Upper lobe of left lung (tissue), 6 donors: ENCODE measurements around the gene SND1. TPM values are rescaled to one million over a fixed set of nuclear protein-coding genes. Genes with fewer than 3 reads are reported as not detected.

Experiments used
- ATAC-seq, 2 donors: fragments of 200-7000 bp; cut with Tn5 transposase; one replicate each; pipeline ENCODE4 v1.9.1; 2022; ENCODE audit warnings: mild to moderate bottlenecking in 2 of 2, moderate library complexity in 2 of 2; ENCODE audit not compliant: low FRiP score in 2 of 2
- DNase-seq, 2 donors: peaks; one replicate each; pipeline ENCODE4 v3.0.0-alpha.2; 2019 to 2020
- H3K27ac ChIP-seq, 4 donors: fragments of 200-600 bp; sonication (generic); one replicate each; pipeline ENCODE4 v1.5.1; 2016 to 2019
- H3K27me3 ChIP-seq, 4 donors: fragments of 200-600 bp; sonication (generic); one replicate each; pipeline ENCODE4 v1.5.1; 2017 to 2019
- H3K36me3 ChIP-seq, 4 donors: fragments of 200-600 bp; sonication (generic); one replicate each; pipeline ENCODE4 v1.5.1; 2016 to 2019
- H3K4me1 ChIP-seq, 4 donors: fragments of 200-600 bp; sonication (generic); one replicate each; pipeline ENCODE4 v1.5.1; 2018 to 2019
- H3K4me3 ChIP-seq, 4 donors: fragments of 200-600 bp; sonication (generic); one replicate each; pipeline ENCODE4 v1.5.1; 2017 to 2019; ENCODE audit warnings: mild to moderate bottlenecking in 2 of 4, moderate library complexity in 1 of 4
- H3K9me3 ChIP-seq, 4 donors: fragments of 200-600 bp; sonication (generic); one replicate each; pipeline ENCODE4 v1.5.1; 2018 to 2019
- EP300 ChIP-seq, 4 donors: sonication (generic); formaldehyde crosslinking; IDR thresholded peaks; one replicate each; pipeline ENCODE4 v1.5.1; 2017; ENCODE audit warnings: antibody characterized with exemption in 4 of 4, control low read depth in 2 of 4
- POLR2A ChIP-seq, 4 donors: fragments of 450-650 bp; IDR thresholded peaks; one replicate each; pipeline ENCODE4 v1.5.1; 2016 to 2017; ENCODE audit warnings: antibody characterized with exemption in 4 of 4, mild to moderate bottlenecking in 2 of 4
- POLR2AphosphoS5 ChIP-seq, 2 donors: sonication (generic); formaldehyde crosslinking; IDR thresholded peaks; one replicate each; pipeline ENCODE4 v1.5.1; 2017; ENCODE audit warnings: antibody characterized with exemption in 2 of 2
- whole genome bisulfite sequencing, 2 donors: methylation state at CpG; one replicate each; pipeline ENCODE4 v1.1.5; 2017 to 2018; 5-methylcytosine and 5-hydroxymethylcytosine counted together
- total RNA-seq, 6 donors: library from RNA; depleted of rRNA in 4 of 6; stranded (reverse); fragments of >200 nt in 4 of 6; gene quantifications; one replicate each; pipeline versions ENCODE4 v1.1.0 to v1.2.1, GENCODE V29; 2016 to 2021
- TF ChIP-seq, protein P1 (sequence below), 6 experiments: fragments of 450-650 bp in 4 of 6; fragments of 200-600 bp in 2 of 6; sonication (generic) in 2 of 6; IDR thresholded peaks; one replicate each; pipeline ENCODE4 v1.5.1; 2016 to 2019; ENCODE audit warnings: antibody characterized with exemption in 6 of 6
- donor health status: DM: no; HTN: no; CAD: no; lungs with moderate emphysema.
- donor health status: DM: no; HTN: yes; CAD: no; lungs with severe emphysema.

SND1 gene
- total RNA-seq, 6 donors from 2014 or later = 107 to 167 (median 121) TPM

DNA sequence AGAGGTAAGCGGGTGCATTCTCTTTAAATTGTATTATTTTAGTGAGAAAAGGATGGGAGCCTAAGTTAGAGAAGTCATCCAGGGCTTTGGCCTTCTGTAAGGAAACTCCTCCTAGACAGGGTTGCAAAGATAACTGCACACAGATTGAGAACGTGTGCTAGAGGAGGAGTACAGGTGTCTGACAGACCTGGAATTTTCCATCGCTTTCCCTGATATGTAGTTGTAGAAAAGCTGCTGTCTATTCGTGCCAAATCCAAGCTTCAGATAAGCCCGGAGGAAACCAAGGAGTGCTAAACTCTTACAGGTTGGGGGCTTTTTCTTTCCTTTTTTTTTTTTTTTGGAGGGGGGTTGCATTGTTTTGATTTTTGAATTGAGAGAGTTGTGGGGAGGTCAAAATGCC lies 356.1 kb downstream of the SND1 start:
- H3K4me1 ChIP-seq = peaks cover 6 to 36% (median 23%) of the 10 kb centered on the region in 4 donors
- no peak for DNase-seq
- H3K9me3 ChIP-seq = no peaks in the 10 kb centered on the region
- H3K27me3 ChIP-seq = no peaks in the 10 kb centered on the region
- peaks cover 0 to 3% (median 0%) of the 10 kb centered on the region in 4 donors for H3K36me3 ChIP-seq
- no peak overlapping the region for H3K4me3 ChIP-seq
- no peak for ATAC-seq
- WGBS, 2 donors = 92 to 97% methylated on average over 5 of the region's 5 CpGs
- no peak overlapping the region for H3K27ac ChIP-seq
- TF ChIP-seq, protein P1, sequence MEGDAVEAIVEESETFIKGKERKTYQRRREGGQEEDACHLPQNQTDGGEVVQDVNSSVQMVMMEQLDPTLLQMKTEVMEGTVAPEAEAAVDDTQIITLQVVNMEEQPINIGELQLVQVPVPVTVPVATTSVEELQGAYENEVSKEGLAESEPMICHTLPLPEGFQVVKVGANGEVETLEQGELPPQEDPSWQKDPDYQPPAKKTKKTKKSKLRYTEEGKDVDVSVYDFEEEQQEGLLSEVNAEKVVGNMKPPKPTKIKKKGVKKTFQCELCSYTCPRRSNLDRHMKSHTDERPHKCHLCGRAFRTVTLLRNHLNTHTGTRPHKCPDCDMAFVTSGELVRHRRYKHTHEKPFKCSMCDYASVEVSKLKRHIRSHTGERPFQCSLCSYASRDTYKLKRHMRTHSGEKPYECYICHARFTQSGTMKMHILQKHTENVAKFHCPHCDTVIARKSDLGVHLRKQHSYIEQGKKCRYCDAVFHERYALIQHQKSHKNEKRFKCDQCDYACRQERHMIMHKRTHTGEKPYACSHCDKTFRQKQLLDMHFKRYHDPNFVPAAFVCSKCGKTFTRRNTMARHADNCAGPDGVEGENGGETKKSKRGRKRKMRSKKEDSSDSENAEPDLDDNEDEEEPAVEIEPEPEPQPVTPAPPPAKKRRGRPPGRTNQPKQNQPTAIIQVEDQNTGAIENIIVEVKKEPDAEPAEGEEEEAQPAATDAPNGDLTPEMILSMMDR (IDR thresholded peaks at IDR 0.05) = no peak
- TF ChIP-seq EP300 (IDR thresholded peaks at IDR 0.05) (no peak), POLR2A (IDR thresholded peaks at IDR 0.05) (no peak), POLR2AphosphoS5 (IDR thresholded peaks at IDR 0.05) (no peak)

DNA sequence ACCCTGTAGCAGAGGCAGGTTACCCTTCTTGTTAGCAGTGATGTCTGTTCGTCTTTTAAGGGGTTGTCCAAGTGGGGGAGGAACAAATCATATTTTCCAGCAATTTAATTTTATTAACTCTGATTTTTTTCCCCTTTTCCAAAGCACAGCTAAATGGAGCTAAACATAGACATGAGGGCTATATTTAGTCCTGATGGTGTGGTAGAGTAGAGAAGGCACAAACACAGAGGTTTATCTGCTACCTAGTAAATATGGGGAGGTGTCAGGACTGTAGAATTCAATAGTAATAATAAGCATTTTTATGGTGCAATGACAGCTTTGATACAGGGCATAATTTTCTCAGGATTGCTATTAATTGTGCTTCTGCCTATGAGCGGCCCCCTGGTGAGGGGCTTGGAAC lies 356.8 kb downstream of the SND1 start:
- Histone ChIP-seq H3K27ac (no peak overlapping the region), H3K9me3 (no peaks in the 10 kb centered on the region), H3K36me3 (peaks cover 0 to 3% (median 0%) of the 10 kb centered on the region in 4 donors), H3K27me3 (no peaks in the 10 kb centered on the region), H3K4me3 (no peak overlapping the region), H3K4me1 (peaks cover 10 to 35% (median 24%) of the 10 kb centered on the region in 4 donors)
- DNase-seq (no peak), ATAC-seq (no peak)
- TF ChIP-seq POLR2AphosphoS5 (IDR thresholded peaks at IDR 0.05) = no peak
- no peak for TF ChIP-seq EP300 (IDR thresholded peaks at IDR 0.05)
- TF ChIP-seq, protein P1 (IDR thresholded peaks at IDR 0.05) = no peak
- no peak for TF ChIP-seq POLR2A (IDR thresholded peaks at IDR 0.05)
- WGBS, 2 donors = 94 to 95% methylated on average over 2 of the region's 2 CpGs

DNA sequence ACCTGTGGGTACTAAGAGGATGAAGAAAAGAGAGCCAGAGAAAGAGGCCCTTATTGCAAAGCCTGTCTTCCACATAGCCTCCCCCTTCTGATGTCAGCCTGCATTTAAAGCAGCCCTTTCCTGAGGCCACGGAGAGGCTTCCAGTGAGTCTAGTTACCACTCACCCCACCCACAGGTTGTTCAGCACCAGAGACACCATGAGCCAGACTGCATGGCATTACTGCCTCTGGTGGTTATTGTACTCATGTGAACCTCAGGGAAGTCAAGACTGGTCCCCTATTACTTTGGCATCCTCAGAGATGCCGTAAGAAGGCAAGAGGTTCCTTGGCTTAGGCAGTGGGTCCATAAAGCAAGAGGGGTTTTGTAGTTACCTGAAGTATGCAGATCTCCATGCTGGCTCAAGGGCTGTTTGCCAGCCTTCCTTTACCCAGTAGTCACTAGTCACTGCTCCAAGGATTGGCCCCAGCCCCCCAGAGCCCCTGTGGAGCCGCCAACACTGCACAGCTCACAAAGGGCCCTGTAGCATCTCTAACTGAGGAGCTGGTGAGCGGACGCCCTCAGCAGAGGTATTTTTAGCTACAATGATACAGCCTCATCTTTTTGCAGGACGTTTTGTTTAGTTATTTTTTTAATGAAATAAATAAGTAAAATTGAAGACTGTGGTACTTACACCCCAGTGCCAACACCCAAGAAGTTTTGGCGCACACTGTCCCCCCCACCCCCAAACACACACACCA lies 358.6 kb downstream of the SND1 start:
- no peak overlapping the region for H3K4me3 ChIP-seq
- no peaks in the 10 kb centered on the region for H3K27me3 ChIP-seq
- TF ChIP-seq, protein P1 (IDR thresholded peaks at IDR 0.05) = peak in 1 of 6 experiments; percentile 8
- TF ChIP-seq POLR2AphosphoS5 (IDR thresholded peaks at IDR 0.05) = no peak
- 87 to 89% methylated on average over 7 of the region's 7 CpGs for WGBS, 2 donors
- peaks cover 0 to 3% (median 0%) of the 10 kb centered on the region in 4 donors for H3K36me3 ChIP-seq
- H3K27ac ChIP-seq = no peak overlapping the region
- no peaks in the 10 kb centered on the region for H3K9me3 ChIP-seq
- ATAC-seq (no peak), DNase-seq (no peak)
- peaks cover 11 to 42% (median 30%) of the 10 kb centered on the region in 4 donors for H3K4me1 ChIP-seq

DNA sequence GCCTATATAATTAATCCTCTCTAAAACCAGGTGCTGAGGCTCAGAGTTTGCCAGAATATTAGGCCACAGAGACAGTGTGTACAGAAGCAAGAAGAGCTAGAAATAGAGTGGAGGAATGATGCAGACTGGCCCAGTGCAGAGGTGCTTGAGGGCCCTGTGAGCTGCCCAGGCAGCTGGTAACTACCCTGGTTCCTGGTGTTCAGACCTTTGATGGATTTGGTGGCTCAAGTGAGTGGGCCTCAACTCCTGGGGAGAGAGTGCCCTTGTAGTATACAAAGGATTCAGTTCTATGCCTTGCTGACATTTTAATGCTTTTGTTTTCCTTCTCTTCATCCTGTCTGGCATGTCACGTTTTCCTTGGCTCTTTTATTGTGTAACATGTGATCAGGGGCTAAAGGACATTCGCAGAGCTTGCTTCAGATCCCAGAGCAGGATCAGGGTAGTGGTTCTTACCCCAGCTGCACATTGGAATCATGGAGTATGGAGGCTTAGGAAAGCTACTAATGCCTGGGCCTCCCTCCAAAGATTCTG lies 359.2 kb downstream of the SND1 start:
- TF ChIP-seq POLR2A (IDR thresholded peaks at IDR 0.05) (no peak), POLR2AphosphoS5 (IDR thresholded peaks at IDR 0.05) (no peak), EP300 (IDR thresholded peaks at IDR 0.05) (no peak)
- TF ChIP-seq, protein P1 (IDR thresholded peaks at IDR 0.05) = no peak
- Histone ChIP-seq H3K36me3 (peaks cover 0 to 3% (median 0%) of the 10 kb centered on the region in 4 donors), H3K4me1 (peaks cover 11 to 41% (median 30%) of the 10 kb centered on the region in 4 donors), H3K27ac (no peak overlapping the region), H3K4me3 (no peak overlapping the region), H3K9me3 (no peaks in the 10 kb centered on the region), H3K27me3 (no peaks in the 10 kb centered on the region)
- DNase-seq = no peak
- 40 to 57% methylated on average over 2 of the region's 2 CpGs for WGBS, 2 donors
- no peak for ATAC-seq
